HG03025 (cell line): ENCODE data around the gene TMCO6.
"Not testable (repeated sequence)": the region's sequence is repeated elsewhere in the genome, so short reads cannot be mapped to it uniquely, and the experiment has no call there.

Experiments
- ATAC-seq: cut with Tn5 transposase; IDR thresholded peaks from one replicate; pipeline ENCODE4 v1.9.1; 2021; ENCODE audit warnings: mild to moderate bottlenecking, moderate library complexity; ENCODE audit not compliant: unreplicated experiment, low FRiP score

TMCO6 gene

DNA sequence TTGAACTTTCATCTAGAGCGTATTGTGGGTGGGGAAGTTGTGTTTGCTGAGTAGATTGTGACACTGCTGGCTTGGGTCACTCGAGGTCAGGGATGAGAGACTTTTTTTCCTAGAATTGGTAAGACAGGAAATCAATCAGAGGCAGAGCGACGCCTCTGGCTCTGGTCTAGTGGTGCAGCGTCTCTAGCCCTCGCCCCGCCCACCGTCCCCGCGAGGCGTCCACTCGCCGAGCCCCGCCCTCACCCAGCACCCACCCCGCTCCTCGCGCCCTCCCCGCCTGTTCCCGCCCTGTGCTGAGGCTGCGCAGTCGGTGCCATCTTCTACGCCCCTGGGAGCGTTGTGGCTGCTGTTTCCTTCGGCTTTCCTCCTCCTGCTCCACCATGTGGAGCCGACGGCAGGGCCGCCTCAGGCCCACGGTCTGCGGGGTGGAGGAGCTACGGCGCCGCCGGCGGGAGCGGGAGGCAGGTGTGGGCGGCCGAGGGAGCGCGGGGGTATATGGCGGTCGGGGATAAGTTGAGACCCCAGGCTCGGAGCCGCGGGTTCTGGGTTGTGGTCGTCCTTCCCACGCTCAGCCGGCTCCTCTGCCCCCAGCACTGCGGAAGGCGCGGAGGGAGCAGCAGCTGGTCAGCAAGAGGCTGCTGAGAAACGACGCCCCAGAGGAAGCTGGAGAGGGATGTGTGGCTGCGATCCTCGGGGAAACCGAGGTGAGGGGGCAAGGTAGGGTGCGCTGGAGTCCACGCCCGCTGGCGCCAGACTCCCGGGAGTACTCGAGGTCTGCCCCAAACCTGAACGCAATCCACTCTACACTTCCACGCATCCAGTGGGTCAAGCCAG, at the start of gene TMCO6:
TSS of gene TMCO6 (plus strand) at position 304 of the 834 bp plus-strand sequence. CDS start at position 381, 77 bp downstream.
- peak; percentile 78 for ATAC-seq

DNA sequence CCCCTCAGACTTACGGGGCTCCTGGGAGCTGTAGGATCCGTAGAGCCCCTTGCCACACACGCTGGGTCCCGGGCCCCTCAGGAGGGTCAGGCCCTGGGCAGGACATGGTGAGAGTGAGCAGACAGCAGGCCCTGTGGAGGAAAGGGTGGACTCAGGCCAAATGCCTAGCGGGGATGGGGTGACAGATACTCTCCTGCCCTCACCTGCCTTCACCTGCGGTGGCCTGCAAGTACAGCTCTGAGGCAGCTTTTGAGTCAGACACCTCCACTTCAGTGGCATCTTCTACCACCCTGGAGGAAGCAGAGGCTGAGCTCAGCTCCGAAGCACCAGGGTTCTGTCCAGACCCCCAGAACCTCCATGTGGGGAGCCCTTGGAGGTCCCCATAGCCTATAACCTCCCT, 48.4 kb upstream of the TMCO6 start:
- no peak for ATAC-seq

DNA sequence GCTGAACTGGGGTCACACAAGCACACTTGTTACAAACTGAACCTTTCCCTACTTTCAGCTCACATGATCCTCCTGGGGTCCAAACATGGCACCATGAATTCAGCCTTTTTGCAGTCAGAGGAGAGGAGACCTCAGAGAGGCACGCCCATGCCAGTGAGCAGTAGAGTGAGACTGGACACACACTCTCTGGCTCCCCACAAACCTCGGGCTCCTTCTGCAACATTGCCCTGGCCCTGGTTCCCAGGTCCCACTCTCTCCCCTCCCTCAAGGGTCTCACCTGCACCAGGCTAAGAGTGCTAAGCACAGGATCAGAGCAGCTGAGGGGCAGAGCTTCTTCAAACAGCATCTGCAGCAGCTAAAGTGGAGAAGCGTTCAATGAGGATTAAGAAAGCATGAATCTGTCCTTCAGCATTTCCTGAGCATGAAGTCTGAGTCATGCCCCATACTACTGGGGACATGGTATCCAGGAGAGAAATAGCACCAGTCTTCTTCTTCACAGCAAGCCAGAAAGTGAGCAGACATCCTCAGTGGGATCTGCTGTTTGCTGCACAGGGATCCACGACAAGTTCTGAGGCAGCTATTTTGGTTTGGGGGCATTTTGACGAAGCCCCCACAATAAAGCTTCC, 47.4 kb upstream of the TMCO6 start:
- no peak for ATAC-seq

DNA sequence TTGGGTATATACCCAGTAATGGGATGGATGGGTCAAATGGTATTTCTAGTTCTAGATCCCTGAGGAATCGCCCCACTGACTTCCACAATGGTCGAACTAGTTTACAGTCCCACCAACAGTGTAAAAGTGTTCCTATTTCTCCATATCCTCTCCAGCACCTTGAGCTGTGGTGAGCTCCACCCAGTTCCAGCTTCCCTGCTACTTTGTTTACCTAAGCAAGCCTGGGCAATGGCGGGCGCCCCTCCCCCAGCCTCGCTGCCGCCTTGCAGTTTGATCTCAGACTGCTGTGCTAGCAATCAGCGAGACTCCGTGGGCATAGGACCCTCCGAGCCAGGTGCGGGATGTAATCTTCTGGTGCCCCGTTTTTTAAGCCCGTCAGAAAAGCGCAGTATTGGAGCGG, 46.2 kb upstream of the TMCO6 start:
- not testable (repeated sequence) for ATAC-seq

DNA sequence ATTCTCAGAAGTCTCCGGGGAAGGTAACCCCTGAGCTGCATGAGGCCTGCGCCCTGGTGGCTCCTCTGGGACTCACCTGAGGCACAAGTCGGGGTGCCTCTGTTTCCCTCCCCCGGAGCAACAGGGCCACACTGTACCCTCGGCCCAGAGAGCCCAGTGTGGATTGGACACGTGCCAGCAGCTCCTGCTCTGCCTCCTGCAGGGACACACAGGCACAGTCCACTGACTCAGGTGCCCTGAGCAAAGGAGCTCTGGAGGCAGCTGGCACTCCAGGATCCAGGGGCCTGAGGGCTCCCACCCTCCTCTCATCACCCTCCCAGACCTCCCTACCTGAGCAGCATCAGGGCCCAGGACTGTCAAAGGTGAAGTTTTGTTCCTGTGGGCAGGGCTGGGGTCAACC, 45.1 kb upstream of the TMCO6 start:
- no peak for ATAC-seq

DNA sequence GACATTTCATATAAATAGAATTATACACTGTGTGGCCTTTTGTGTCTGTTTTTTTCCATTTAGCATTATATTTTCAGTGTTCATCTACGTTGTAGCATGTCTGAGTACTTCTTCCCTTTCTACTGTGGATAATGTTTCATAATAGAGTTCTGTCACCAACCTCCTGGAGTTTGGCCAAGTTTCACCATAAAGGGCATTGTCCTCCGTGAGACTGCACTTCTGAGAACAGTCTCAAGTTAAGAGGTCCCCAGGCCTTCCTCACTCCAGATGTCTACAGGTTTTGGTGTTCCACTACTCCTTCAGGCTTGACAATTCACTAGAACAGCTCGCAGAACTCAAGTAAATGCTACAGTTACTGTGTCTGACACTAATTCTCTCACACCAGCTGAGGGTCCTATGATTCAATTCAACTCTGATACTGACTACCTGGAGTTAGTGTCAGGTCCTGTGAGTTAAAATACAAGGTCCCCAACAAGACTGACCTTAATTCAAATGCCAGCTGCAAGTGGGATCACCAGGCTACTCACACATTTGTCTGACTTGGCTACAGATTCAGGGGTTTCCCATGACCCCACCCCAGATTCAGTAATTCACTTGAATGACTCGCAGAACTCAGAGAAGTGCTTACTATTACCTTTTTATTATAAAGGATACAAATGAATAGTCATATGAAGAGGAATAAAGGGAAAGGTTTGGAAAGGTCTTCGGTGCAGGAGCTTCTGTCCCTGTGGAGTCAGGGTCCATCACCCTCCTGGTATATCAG, 43.5 kb upstream of the TMCO6 start:
- ATAC-seq = no peak

DNA sequence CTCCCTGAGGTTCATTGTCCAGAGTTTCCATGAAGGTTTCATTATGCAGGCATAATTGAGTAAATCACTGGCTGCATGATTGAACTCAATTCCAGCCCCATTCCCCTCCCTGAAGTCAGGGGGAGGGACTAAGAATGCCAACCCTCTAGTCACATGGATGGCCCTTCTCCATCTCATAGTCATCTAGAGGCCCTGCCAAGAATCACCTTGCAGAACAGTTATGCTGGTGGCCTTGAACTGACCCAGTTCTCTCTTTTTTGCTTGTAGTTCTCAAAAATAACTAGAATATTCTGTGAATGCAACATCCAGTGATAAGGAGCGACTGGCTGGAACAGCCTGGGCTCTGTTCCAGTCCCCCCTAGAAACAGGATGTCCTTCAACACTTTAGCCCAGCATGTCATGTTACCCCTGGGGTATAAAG, 42.9 kb upstream of the TMCO6 start:
- ATAC-seq = no peak

DNA sequence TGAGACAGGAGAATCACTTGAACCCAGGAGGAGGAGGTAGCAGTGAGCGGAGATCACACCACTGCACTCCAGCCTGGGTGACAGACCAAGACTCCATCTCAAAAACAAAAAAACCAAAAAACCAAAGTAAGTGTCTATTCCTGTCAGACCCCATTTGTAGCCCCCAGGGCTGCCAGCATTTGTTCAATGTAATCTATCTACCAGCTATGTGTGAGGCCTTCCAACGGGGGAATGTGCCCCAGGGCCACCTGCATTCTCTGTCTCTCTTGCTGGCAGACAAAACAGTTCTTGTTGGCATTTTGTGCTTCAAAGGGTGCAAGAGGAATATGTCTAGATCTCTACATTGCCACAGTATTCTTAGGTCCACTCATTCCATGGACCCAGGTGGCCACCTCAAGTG, 40.4 kb upstream of the TMCO6 start:
- ATAC-seq = no peak

DNA sequence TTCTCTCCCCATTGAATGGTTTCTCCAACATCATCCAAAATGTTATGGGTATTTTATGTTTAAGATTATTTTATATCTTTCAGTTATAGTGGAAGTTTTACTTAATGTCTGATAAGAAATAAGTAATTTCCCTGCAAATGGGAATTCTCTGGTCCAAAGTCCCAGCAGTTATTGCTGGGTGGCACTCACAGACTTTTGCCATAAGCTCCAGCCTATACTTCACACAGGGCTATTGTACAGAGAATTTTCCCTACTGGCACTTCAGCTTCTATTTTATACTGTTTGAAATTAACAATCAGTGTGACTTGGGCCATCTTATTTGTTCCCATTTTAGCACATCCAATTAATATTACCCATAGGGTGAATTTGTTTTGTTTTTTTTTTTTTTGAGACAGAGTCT, 39.2 kb upstream of the TMCO6 start:
- ATAC-seq = no peak

DNA sequence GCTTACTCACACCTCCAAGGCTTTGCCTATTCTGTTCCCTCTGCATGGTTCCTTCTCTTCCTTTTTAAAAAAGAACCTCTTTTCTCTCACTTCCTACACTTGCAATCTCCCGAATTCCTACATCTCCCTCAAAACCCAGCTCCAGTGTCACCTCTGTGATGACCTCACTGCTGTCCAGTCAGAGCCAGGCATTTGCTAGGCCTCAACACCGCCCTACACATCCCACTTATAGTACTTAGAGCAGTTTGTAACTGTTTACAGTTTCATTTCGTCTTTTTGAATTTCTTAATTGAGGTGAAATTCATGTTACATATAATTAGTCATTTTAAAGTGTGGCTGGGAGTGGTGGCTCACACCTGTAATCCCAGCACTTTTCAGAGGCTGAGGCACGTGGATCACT, 37.1 kb upstream of the TMCO6 start:
- ATAC-seq = no peak

DNA sequence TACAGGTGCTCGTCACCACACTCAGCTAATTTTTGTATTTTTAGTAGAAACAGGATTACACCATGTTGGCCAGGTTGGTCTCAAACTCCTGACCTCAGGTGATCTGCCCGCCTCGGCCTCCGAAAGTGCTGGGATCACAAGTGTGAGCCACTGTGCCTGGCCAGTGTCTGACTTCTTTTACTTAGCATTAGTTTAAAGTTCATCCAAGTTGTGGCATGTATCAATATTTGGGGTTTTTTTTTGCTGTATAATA, 35.9 kb upstream of the TMCO6 start:
- not testable (repeated sequence) for ATAC-seq

DNA sequence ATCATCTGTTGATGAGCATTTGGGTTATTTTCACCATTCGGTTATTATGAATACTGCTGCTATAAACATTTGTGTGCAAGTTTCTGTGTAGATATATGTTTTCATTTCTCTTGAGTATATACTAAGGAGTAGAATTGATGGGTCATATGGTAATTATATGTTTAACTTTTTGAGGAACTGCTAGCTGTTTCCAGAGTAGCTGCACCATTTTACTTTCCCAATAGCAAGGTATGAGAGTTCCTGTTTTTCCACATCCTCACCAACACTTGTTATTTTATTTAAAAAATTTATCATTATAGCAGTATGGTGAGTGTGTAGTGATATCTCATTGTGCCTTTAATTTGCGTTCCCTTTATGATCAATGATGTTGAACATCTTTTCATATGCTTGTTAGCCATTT, 35.5 kb upstream of the TMCO6 start:
- no peak for ATAC-seq

DNA sequence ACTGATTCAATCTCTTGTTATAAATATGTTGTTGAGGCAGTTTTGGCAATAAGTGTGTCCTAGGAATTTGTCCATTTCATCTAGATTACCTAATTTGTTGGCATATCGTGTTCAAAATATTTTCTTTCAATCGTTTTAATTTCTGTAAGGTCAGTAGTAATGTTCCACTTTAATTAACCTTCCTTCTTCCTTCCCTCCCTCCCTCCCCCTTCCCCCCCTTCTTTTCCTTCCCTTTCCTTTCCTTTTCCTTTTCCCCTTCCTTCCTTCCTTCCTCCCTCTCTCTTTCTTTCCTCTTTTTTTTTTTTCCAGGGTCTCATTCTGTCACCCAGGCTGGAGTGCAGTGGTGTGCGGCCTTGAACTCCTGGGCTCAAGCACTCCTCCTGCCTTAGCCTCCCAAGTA, 33.4 kb upstream of the TMCO6 start:
- no peak for ATAC-seq

DNA sequence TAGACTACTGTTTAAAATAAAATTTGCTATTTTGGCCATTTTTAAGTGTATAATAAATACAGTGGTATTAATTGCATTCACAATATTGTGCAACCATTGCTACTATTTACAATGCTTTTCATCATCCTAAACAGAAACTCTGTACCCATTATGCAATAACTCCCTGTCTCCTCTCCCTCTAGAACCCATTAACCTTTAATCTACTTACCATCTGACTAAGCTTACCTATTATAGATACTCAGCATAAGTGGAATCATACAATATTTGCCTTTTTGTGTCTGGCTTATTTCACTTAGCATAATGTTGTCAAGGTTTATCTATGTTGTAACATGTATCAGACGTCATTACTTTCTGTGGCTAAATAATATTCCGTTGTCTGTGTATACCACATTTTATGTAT, 32.2 kb upstream of the TMCO6 start:
- ATAC-seq = no peak

DNA sequence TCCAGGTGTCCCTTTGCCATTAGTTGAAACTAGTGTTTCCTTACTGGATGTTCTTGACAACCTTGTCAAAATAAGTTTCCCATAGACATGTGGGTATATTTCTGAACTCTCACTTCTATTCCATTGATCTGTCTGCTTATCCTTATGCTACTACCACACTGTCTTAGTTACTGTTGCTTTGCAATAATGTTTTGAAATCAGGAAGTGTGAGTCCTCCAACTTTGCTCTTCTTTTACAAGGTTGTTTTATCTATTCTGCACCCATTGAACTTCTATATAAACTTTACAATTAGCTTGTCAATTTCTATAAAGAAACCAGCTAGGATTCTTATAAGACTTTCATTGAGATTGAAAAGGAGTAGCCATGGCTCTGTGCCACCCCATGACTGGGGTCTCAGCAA, 30.5 kb upstream of the TMCO6 start:
- ATAC-seq = no peak

DNA sequence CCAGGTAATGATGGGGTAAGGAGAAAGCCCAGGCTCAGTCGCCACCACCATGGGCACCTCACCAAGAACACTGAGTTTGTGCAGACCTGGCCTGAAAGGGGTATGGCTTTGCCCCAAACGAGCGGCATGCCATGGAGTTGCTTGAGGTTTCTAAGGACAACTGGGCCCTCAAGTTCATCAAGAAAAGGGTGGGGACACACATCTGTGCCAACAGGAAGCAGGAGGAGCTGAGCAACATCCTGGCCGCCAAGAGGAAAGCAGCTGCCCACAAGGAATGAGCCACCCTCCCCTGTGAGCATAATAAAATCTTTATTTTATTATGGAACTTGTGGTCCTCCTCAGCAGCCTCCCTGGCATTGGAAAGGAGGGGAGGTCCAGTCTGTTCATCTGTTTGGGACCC, 30.1 kb upstream of the TMCO6 start:
- no peak for ATAC-seq

DNA sequence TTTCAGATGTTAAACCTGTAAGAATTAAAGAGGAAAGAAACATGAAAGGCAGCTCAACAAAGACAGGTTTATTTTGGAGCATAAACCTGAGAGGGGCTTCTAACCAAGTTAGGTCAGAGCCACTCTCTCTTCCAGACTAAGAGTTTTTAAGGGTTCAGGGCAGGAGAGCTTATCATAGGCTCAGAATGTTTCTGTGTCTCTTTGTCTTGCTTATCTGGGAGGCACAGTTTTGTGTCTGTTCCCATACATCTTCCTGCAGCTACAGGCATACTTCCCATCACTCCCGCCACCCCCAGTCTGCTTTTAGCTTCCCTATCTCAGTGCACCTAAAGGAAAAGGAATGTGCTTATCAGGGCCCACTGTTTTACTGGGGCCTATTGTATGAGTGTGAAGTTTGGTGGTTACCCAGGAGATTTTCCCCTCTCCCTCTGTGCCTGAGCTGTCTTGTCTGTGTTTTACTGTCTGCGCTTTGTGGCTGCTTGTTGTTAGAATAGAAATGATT, 28.2 kb upstream of the TMCO6 start:
- ATAC-seq = no peak

DNA sequence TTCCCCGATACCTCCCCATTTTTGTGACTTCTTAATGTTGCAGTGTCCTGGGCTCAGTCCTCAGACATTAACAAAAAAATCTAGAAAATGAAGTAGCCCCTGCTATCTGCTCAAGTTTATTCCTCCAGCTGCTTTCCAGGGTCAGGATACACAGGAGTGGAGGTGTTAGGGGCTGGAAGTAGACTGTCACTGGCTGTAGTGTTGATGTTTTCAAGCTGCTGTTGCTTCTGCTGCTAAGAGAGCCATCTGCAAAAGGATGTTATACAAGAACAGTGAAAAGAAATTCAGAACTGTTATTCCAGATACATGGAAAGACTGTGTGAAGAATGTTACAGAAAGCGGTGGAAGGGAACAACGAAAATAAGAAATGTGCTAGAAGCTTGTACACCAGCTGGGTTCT, 16.9 kb upstream of the TMCO6 start:
- no peak for ATAC-seq

DNA sequence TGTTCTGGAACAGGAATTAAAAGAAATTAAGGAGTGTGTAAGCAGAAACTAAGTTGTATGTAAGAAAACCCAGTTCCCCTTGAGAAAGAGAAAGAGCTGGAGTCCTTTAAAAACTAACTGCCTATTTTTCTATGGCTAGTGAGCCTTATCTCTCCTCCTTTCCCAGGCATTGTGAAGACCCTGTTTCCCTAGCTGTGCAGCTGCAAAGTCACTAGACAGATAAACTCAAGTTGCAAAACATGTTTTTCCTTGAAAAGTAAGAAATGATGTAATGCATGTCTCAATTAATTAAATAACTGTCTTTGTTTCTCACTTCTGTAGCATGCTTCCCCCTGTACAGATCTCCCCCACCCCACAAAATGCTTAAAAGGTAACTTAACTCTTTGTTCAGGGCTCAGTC, 16.2 kb upstream of the TMCO6 start:
- not testable (repeated sequence) for ATAC-seq

DNA sequence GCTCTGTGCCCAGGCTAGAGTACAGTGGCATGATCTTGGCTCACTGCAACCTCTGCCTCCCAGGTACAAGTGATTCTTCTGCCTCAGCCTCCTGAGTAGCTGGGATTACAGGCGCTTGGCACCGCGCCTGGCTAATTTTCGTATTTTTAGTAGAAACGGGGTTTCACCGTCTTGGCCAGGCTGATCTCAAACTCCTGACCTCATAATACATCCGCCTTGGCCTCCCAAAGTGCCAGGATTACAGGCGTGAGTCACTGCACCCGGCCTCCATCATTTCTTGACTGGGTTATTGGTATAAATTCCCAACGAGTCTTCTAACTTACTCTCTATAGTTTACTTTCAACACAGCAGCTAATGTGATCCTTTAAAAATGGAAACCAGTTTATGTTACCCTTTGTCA, 14.4 kb upstream of the TMCO6 start:
- ATAC-seq = not testable (repeated sequence)

DNA sequence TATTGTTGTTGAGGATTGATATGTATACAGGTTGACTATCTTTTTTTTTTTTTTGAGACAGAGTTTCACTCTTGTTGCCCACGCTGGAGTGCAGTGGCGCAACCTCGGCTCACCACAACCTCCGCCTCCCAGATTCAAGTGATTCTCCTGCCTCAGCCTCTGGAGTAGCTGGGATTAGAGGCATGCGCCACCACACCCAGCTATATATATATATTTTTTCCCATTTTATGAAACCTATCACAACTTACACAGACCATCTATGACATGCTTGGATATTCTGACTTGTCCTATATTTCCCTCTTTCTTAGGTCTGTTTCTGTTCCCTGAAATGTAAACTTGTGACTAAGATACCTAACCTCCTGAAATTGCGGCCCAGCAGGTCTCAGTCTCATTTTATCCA, 11.3 kb upstream of the TMCO6 start:
- no peak for ATAC-seq

DNA sequence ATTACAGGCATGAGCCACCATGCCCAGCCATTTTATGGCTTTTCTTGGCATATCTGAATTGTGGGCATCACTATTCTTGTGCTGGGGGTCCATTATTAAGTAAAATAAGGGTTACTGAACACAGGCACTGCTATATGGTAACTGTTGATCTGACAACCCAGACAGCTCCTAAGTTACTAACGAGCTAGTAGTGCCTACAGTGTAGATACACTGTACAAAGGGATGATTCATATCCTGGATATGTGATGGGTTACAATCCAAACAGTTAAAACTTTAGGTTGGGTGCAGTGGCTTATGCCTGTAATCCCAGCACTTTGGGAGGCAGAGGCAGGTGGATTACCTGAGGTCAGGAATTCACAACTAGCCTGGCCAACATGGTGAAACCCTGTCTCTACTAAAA, 10.5 kb upstream of the TMCO6 start:
- no peak for ATAC-seq
